GM21390 (cell line): ENCODE results near the gene FHIP1B.

Source experiments
- ATAC-seq: cut with Tn5 transposase; IDR thresholded peaks from one replicate; pipeline ENCODE4 v1.9.1; 2021; ENCODE audit not compliant: unreplicated experiment

FHIP1B gene

GRCh38 chr11:6240139-6240538, 5.7 kb upstream of the FHIP1B start:
- ATAC-seq = no peak

- ATAC-seq = no peak
These were observed 4.5 kb upstream of the FHIP1B start, which contains the start of gene CNGA4 for GRCh38 chr11:6238902-6239301. TSS of gene CNGA4 (plus strand) at chr11:6239089. CDS start at chr11:6239207, 118 bp downstream.

- ATAC-seq = no peak
These were observed 3.4 kb upstream of the FHIP1B start for GRCh38 chr11:6237761-6238302.

GRCh38 chr11:6237266-6237665, 2.8 kb upstream of the FHIP1B start:
- no peak for ATAC-seq

GRCh38 chr11:6233984-6234386, 451 bp downstream of the FHIP1B start:
- no peak for ATAC-seq

DNA sequence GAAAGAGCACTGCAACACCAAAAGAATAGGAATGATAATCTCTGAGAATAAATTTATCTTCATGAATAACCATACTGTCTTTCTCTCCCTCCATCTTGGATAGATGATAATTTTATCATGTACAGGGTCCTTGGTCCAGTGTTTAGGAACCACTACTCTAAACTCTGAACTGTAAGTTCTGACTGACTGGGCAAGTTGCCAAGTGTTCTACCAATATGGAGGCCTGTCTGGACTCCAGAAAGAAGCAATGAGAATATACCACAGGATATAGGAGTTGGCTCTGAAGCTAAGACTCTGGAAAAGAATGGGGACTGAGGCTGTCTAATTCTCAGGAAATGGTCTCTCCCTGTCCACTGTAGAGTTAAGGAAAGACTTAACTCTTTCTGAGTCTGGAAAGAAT, 1.5 kb downstream of the FHIP1B start:
- ATAC-seq = no peak

DNA sequence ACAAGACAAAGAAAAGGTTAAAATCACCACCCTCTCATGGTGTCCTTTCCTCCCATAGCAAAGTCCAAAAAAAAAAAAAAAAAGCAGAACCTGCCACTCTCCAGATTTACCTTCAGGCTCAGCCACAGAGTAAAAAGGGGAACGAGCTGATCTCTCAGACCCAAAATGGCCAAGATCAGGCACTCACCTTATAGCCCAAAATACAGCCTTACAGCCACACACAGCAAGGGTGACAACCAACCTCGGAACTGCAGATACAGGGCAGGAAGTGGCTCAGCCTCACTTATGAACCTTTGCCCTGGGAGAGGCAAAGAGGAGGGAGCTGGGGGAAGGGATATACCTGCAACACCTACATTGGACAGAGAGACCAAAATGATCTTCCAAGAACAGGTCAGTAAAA, 4.5 kb downstream of the FHIP1B start:
- ATAC-seq = no peak

GRCh38 chr11:6228520-6228919, 5.9 kb downstream of the FHIP1B start:
- ATAC-seq = no peak

GRCh38 chr11:6225896-6226295, 8.5 kb downstream of the FHIP1B start:
- ATAC-seq = no peak

DNA sequence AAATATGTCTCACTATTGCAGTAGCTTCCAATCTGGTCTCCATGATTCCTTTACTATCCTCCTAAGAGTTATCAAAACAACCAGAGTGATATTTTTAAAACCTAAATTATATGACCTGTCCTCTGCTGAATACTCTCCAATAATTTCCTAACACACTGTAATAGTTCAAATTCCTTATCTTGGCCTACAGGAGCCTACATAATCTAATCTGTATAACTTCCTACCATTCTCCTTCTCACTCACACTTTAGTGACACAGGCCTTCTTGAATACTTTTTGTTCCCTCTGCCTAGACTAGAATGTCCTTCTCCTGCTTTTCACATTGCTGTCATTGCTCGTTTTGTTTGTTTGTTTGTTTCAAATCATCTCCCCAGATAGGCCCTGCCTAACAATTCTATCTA, 9.4 kb downstream of the FHIP1B start:
- no peak for ATAC-seq

- no peak for ATAC-seq
These were observed 10.0 kb downstream of the FHIP1B start for GRCh38 chr11:6224421-6224820.

- ATAC-seq = no peak
These were observed 10.6 kb downstream of the FHIP1B start for GRCh38 chr11:6223854-6224253.

GRCh38 chr11:6219359-6219758, 15.1 kb downstream of the FHIP1B start:
- no peak for ATAC-seq

GRCh38 chr11:6217722-6218121, 16.7 kb downstream of the FHIP1B start:
- ATAC-seq = no peak

DNA sequence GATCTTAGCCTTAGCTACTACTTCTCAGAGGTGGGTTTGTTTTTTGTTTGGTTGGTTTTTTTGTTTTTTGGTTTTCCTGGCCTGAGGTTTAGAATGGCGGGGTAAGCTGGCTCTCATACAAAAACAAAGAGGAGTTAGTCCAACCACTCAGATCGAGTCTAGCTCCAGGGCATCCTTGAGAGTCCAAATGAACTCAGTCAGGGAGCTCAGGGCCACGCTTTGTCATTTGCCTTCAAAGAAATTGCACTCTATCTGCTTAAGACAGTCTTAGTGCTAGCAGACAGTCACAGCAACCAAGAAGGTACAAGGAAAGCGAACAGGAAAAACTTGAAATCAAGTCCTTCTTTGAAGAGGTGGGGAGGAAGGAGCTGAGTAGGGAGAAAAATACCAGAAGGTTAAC, 17.9 kb downstream of the FHIP1B start:
- ATAC-seq = no peak

DNA sequence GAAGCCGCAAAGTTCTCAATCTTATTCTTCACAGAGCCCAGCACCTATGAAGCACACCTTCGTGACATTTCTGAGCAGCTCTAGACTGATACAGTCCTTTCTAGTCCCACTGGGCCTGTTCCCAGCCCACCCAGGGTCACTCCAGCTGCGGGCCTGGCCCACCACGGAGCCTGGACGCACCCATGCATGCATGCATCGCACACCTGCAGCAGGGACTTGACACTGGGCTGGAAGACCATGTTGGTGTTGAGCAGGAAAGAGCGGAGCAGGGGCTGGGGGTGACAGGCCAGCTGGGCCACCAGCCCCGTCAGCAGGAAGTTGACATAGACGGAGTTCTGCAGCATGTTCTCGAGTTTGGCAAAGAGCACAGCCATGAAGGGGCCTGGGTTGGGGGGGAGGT, 19.9 kb downstream of the FHIP1B start:
- ATAC-seq = no peak

DNA sequence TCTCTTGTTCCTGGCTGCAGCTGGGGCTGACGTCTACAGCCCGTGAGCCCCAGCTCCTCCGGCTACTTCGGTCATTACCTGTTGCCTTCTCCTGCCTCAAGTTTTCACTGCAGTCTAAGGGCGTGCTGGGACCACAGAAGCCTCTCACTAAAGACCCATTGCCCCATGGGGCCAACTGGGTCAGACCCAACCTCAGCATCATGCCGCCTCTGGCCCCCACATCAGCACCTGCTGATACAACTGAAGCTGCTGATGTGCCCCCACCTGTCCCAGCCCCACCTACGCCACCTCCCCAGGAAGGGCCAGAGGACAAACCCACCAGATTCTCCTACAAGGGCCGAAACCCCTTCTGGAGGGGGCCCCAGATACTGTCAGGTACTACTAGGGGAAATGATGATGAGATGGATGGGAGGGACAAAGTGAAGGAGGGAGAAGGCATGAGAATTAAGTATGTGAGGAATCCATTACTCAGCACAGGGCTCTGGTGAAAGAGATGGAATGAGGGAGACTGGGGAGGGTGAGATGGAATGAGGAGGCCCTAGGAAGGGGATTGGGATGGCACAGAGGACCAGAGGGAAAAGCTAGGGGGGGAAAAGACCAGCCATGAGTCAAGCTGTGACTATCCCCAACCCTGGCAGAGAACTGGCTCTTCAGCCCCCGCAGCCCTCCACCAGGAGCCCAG, 24.0 kb downstream of the FHIP1B start:
- ATAC-seq = no peak

- no peak for ATAC-seq
These were observed 24.6 kb downstream of the FHIP1B start for GRCh38 chr11:6209801-6210200.

DNA sequence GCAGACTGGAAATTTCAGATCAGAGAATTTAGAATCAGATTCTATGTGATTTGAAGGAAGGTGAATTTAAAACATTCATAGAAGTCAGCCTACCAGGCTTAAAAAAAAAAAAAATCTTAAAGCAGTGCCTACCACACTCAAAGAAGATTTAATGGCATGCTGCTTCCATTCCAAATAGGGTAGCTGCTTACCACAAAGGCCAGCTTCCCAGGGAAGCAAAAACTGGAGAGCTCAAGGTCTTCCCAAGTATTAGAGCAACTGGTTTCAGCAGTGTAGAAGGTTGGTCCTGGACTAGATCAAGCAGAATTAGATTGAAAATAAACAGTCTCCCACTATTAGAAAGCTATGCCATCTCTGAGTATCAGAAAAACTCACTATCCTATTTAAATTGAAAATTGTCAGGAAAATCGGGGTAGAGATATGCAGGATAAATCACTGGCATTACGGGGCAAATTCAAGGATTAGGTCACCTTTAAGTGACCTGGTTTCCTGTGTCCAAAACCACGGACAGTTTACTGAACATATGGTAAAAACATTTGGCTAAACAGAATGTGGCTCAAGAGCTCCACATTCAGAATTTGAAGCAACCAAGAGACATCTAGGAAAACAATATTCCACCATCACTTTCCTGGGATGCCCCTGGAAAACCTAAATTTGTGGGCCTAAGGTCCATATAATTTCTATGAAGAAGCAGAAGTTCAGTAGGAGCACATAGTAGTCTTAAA, 27.8 kb downstream of the FHIP1B start:
- ATAC-seq = no peak

DNA sequence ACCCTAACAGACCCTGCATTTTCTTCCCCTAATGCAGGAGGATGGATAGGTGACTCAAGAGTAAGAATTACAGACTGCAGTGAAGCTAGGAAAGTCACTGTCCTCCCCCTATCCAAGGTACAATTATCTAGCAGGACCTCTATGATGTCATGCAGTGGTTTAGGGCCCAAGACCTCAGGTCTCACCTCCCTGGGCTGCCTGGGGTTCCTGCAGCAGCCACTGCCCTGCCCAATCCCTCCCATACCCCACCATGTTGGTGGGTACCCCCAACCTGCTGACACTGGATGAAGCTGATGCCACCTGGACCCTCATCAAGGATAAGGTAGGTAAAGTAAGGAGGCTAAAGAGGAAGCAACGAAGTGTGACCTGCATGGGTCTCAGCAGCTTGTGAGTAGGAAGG, 29.1 kb downstream of the FHIP1B start, which contains the start of gene C11orf42:
TSS of gene C11orf42 (plus strand) at position 192 of the 400 bp plus-strand sequence. CDS start at position 251, 59 bp downstream.
- ATAC-seq = no peak

GRCh38 chr11:6204706-6205105, 29.7 kb downstream of the FHIP1B start:
- ATAC-seq = no peak

DNA sequence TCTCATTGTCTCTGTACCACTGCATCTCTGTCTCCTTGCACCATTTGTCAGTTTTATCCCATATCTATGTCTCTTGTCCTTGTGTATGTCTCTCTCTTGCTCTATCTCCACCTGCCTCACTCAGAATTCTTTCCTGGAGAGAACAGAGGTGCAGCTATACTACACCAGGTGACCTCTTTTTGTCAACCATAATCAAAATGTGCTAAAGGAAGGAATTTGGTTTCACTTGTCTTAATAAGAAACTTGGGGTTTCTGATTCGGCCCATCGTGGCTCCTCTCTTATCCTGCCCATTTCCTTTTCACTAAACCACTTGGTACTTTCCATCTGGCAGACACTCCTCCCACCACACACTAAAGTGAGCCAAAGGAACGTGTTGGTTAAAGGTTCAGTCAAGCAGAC, 31.1 kb downstream of the FHIP1B start:
- peak; percentile 71 for ATAC-seq
